Measurements from ENCODE around the gene PIR.

The PIR gene

DNA sequence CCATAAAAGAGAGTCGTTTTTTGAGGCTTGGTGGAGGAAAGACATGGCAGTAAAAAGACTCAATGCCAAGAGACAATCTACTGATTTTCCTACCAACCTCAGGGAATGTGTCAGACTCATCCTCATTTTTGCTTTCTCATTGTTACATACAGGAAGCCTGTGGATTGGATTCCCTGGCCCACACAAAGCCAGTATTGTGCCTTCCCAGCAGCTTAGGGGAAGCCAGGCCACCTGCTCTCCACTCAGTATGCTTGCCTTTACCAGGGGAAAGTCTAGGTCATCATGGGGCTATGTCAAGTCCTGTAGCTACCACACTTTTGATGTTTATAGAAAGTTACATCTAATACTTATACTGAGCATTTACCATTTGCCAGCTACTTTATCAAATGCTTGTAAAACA, 18.4 kb upstream of the PIR start:
- no peaks in the 10 kb centered on the region for H3K27me3 ChIP-seq

DNA sequence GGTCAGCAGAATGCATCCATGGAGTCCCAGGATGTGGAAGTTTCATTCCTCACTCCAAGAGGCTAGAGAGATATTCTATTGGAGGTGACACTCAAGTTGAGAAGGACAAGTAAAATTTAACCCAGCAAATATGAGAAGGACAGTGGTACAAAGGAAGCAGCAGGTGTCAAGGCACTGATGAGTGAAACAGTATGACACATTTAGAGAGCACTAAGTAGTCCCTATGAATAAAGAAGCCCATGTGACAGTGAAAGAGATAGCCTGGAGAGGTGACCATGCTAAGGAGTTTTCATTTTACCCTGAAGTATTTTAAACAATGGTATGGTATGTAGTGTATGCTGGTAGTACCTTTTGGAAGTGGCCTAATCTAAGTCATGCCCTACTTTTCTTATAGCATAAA, 16.7 kb upstream of the PIR start:
- H3K4me3 ChIP-seq (ENCODE audit: low read depth in 1 of 2, low read length in 1 of 2): no peak overlapping the region
- no peaks in the 10 kb centered on the region for H3K9me3 ChIP-seq
- H3K27me3 ChIP-seq: no peaks in the 10 kb centered on the region
- TF ChIP-seq CTCF (IDR thresholded peaks at IDR 0.05): no peak
- no peak overlapping the region for H3K27ac ChIP-seq
- H3K36me3 ChIP-seq: peaks cover 53% of the 10 kb centered on the region
- peaks cover 21 to 25% of the 10 kb centered on the region in 2 experiments for H3K4me1 ChIP-seq (ENCODE audit: control insufficient read depth in 1 of 2, insufficient read depth in 1 of 2, low read depth in 1 of 2, low read length in 1 of 2)

More for the DNA sequence above, 18.4 kb upstream of the PIR start:
- TF ChIP-seq CTCF (IDR thresholded peaks at IDR 0.05): no peak
- H3K27ac ChIP-seq: no peak overlapping the region
- peaks cover 7 to 8% of the 10 kb centered on the region in 2 experiments for H3K4me1 ChIP-seq (ENCODE audit: control insufficient read depth in 1 of 2, insufficient read depth in 1 of 2, low read depth in 1 of 2, low read length in 1 of 2)
- H3K4me3 ChIP-seq (ENCODE audit: low read depth in 1 of 2, low read length in 1 of 2): no peak overlapping the region
- H3K9me3 ChIP-seq: no peaks in the 10 kb centered on the region
- peaks cover 60% of the 10 kb centered on the region for H3K36me3 ChIP-seq

DNA sequence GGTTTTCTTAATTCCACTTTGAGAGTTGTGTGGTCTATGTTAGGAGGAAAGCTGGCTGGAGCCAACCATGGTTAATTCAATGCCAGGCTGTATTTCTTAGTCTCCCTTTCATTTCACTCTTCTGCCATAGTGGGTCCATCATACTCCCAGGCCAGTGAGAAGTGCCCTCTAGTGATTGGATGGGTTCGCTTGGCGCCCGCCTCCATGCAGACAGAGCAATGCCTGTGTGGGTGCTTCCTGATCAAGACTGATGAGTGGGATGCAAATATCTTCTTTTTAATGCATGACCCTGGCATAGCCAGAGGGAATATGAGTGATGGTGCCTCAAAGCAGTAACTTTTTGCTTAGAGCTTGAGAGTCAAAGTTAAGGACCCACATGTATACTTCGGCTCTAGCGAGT, 13.9 kb upstream of the PIR start:
- Histone ChIP-seq H3K4me3 (ENCODE audit: low read depth in 1 of 2, low read length in 1 of 2) (no peak overlapping the region), H3K36me3 (peaks cover 37% of the 10 kb centered on the region), H3K27ac (no peak overlapping the region), H3K27me3 (no peaks in the 10 kb centered on the region), H3K9me3 (no peaks in the 10 kb centered on the region), H3K4me1 (ENCODE audit: control insufficient read depth in 1 of 2, insufficient read depth in 1 of 2, low read depth in 1 of 2, low read length in 1 of 2) (peaks cover 46 to 53% of the 10 kb centered on the region in 2 experiments)
- TF ChIP-seq CTCF (IDR thresholded peaks at IDR 0.05): no peak

DNA sequence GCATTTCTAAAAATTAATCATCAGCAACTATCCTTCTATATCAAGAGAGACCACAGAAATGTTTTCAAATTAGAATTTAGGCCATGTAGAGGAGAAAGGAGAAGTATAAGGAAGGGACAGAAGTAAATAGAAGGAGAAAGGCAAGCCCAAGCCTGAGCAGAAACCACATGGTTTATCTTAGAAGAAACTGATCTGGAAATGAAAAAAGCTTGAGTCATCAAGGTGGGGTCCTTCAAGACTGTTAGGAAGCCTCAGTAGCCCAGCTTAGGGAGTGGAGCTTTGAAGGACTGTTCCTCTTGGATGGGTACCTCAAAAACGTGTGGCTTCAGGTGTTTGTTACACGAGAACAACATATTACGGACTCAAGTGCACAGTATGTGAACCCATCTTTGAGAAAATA, 12.0 kb upstream of the PIR start:
- H3K36me3 ChIP-seq: peaks cover 19% of the 10 kb centered on the region
- no peak for TF ChIP-seq CTCF (IDR thresholded peaks at IDR 0.05)
- H3K4me3 ChIP-seq (ENCODE audit: low read depth in 1 of 2, low read length in 1 of 2): peak overlapping the region in 1 of 2 experiments; percentile 15
- H3K4me1 ChIP-seq (ENCODE audit: control insufficient read depth in 1 of 2, insufficient read depth in 1 of 2, low read depth in 1 of 2, low read length in 1 of 2): peaks cover 47 to 68% of the 10 kb centered on the region in 2 experiments
- H3K9me3 ChIP-seq: no peaks in the 10 kb centered on the region
- H3K27ac ChIP-seq: peak overlapping the region; percentile 78
- no peaks in the 10 kb centered on the region for H3K27me3 ChIP-seq

DNA sequence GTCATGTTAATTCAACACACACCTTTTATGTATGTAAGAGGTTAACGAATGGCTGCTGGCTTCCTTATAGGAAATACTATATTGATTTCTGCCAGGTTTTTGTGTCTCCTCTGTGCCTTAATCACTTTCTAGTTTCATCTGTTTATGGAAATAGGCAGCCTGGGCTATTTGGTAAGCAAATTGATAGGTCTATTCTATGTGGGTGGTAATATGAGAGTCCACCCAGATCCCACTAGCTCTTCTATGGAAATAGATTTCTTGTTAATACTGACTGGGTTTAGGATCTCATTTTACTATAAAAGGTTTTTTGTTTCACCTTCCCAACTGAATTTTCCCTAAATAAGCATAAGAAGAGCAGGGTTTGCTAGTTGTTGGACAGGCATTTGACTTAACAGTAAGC, 11.5 kb upstream of the PIR start:
- TF ChIP-seq CTCF (IDR thresholded peaks at IDR 0.05): no peak
- no peaks in the 10 kb centered on the region for H3K27me3 ChIP-seq
- no peaks in the 10 kb centered on the region for H3K9me3 ChIP-seq
- peaks cover 14% of the 10 kb centered on the region for H3K36me3 ChIP-seq
- peaks cover 52 to 72% of the 10 kb centered on the region in 2 experiments for H3K4me1 ChIP-seq (ENCODE audit: control insufficient read depth in 1 of 2, insufficient read depth in 1 of 2, low read depth in 1 of 2, low read length in 1 of 2)
- peak overlapping the region; percentile 78 for H3K27ac ChIP-seq
- H3K4me3 ChIP-seq (ENCODE audit: low read depth in 1 of 2, low read length in 1 of 2): no peak overlapping the region

DNA sequence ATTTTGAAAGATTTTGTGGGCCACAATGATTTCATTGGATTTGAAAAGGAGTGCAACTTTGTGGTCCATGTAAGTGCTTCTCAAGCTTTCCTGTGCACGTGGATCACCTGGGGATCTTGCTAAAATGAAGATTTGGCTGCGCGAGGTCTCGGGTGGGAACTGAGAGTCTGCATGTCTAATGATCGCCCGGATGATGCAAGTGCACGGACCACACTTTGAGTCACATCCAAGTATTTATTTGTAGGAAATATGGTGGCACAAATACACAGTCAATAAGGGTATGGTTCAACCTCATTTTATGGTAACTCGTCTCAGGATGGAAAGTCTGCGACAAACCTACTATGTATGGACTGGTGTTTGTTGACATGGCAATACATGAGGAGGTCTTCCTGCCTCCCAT, 8.4 kb upstream of the PIR start:
- Histone ChIP-seq H3K36me3 (no peaks in the 10 kb centered on the region), H3K27ac (peak overlapping the region; percentile 87), H3K9me3 (no peaks in the 10 kb centered on the region), H3K27me3 (no peaks in the 10 kb centered on the region), H3K4me1 (ENCODE audit: control insufficient read depth in 1 of 2, insufficient read depth in 1 of 2, low read depth in 1 of 2, low read length in 1 of 2) (peaks cover 60 to 78% of the 10 kb centered on the region in 2 experiments), H3K4me3 (ENCODE audit: low read depth in 1 of 2, low read length in 1 of 2) (peak overlapping the region; percentile 57 to 71)
- no peak for TF ChIP-seq CTCF (IDR thresholded peaks at IDR 0.05)

Data from neutrophil (primary cell).